Astrocyte of the cerebellum (primary cell): Measurements from ENCODE around the gene RAB3IL1.

Source experiments
- DNase-seq: peaks from one replicate; pipeline ENCODE4 v3.0.0-alpha.2; 2011; ENCODE audit warnings: low read depth
- H3K4me3 ChIP-seq: 2 replicates; pipeline ENCODE4 v1.5.1; 2011; ENCODE audit warnings: mild to moderate bottlenecking, low read depth, low read length, moderate library complexity
- in situ Hi-C: cut with HindIII; loops from 2 replicates; pipeline ENCODE4 v1.10.0; 2017; ENCODE audit warnings: low sequenced_read_pairs
- TF ChIP-seq, protein P1 (sequence below): IDR thresholded peaks from 2 replicates; pipeline ENCODE4 v1.5.1; 2012; ENCODE audit warnings: low read length, low read depth, moderate library complexity, mild to moderate bottlenecking; ENCODE audit errors: missing control alignments

The RAB3IL1 gene

GRCh38 chr11:61905067-61905696 is 12.2 kb downstream of the RAB3IL1 start:
- in situ Hi-C loops = no loop called here
- H3K4me3 ChIP-seq = no peak overlapping the region
- no peak for DNase-seq
- TF ChIP-seq, protein P1, sequence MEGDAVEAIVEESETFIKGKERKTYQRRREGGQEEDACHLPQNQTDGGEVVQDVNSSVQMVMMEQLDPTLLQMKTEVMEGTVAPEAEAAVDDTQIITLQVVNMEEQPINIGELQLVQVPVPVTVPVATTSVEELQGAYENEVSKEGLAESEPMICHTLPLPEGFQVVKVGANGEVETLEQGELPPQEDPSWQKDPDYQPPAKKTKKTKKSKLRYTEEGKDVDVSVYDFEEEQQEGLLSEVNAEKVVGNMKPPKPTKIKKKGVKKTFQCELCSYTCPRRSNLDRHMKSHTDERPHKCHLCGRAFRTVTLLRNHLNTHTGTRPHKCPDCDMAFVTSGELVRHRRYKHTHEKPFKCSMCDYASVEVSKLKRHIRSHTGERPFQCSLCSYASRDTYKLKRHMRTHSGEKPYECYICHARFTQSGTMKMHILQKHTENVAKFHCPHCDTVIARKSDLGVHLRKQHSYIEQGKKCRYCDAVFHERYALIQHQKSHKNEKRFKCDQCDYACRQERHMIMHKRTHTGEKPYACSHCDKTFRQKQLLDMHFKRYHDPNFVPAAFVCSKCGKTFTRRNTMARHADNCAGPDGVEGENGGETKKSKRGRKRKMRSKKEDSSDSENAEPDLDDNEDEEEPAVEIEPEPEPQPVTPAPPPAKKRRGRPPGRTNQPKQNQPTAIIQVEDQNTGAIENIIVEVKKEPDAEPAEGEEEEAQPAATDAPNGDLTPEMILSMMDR = no peak

DNA sequence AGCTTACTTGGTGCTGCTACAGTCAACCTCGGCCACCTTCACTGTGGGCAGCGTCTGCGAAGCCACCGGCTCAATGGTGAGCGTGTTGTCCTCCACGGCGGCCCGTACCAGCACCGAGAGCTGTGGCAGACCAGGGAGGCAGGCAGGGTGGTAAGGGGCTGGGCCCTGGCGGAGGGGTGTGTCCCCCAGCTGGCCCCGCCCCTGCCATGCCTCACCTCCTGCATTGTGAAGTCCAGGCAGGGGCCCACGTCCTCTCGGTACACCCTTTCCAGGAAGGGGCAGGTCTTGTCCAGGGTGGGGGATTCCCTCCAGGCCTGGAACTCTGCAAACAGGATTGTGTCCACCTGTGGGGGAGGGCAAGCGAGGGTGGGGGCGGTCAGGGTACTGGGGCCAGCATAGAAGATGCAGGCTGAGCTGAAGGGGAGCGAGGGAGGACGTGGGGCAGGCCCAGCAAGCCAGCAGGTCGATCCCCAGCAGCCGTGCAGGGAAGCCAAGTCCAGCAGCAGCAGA is 12.8 kb downstream of the RAB3IL1 start:
- in situ Hi-C loops = no loop called here
- H3K4me3 ChIP-seq = no peak overlapping the region
- DNase-seq = no peak
- TF ChIP-seq, protein P1 = no peak

DNA sequence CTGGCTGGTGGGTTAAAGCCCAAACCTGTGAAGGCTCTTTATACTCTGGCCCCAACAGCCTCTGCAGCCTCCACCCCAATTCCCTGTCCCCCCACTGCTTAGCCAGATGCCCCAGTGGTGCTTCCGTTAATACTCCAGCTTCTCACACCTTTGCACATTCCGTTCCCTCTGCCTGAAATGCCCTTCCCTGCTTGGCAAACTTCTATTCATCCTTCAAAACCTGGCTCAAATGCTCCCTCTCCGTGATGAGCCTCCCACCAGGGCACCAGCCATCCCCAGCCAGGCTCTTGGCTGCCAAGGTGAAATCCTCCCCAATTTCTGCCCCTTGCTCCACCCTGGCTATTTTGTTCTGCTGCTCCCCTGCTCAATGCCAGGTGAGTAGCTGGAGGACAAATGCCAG is 13.5 kb downstream of the RAB3IL1 start:
- in situ Hi-C loops = no loop called here
- H3K4me3 ChIP-seq = no peak overlapping the region
- TF ChIP-seq, protein P1 = no peak
- DNase-seq = no peak

GRCh38 chr11:61902313-61902712 is 15.1 kb downstream of the RAB3IL1 start:
- DNase-seq = no peak
- in situ Hi-C loops = no loop called here
- H3K4me3 ChIP-seq = no peak overlapping the region
- TF ChIP-seq, protein P1 = no peak

GRCh38 chr11:61901397-61901796 is 16.0 kb downstream of the RAB3IL1 start:
- no peak for DNase-seq
- in situ Hi-C loops = no loop called here
- TF ChIP-seq, protein P1 = no peak
- no peak overlapping the region for H3K4me3 ChIP-seq

DNA sequence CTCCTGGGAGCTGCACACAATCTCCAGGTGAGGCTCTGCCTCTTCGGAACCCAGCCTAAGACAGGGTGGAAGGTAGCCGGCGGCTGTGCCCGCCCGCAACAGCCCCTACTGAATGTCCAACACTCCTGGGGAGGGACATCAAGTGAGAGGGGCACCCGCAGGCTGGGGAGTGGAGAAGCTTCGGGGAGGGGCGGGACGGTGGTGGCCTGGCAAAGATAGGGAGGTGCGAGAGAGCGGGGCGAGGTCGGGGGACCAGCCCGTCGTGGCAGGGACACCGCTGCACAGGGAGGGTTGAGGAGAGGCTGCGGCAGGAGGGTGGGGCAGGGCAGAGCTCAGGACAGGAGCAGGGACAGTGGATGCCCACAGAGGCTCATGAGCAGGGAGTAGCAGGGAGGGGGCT is 17.1 kb downstream of the RAB3IL1 start:
- TF ChIP-seq, protein P1 = no peak
- DNase-seq = no peak
- in situ Hi-C loops = no loop called here
- no peak overlapping the region for H3K4me3 ChIP-seq
